ENCODE data around the gene GJC3.
A peak's percentile ranks its signal among the peaks of the same experiment; 100 is the strongest.
"Not testable (repeated sequence)": the region's sequence is repeated elsewhere in the genome, so short reads cannot be mapped to it uniquely, and the experiment has no call there.

Gene GJC3, protein sequence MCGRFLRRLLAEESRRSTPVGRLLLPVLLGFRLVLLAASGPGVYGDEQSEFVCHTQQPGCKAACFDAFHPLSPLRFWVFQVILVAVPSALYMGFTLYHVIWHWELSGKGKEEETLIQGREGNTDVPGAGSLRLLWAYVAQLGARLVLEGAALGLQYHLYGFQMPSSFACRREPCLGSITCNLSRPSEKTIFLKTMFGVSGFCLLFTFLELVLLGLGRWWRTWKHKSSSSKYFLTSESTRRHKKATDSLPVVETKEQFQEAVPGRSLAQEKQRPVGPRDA

GRCh38 chr7:99928994-99929729 is at the start of gene GJC3:
TSS of gene GJC3 (minus strand) at chr7:99929620. CDS start at chr7:99929620, 0 bp downstream.
- peak; percentile 57 for DNase-seq (ENCODE audit: low spot score)

- no peak for DNase-seq (ENCODE audit: low spot score)
Observed at GRCh38 chr7:99976626-99977025, 47.2 kb upstream of the GJC3 start.

DNA sequence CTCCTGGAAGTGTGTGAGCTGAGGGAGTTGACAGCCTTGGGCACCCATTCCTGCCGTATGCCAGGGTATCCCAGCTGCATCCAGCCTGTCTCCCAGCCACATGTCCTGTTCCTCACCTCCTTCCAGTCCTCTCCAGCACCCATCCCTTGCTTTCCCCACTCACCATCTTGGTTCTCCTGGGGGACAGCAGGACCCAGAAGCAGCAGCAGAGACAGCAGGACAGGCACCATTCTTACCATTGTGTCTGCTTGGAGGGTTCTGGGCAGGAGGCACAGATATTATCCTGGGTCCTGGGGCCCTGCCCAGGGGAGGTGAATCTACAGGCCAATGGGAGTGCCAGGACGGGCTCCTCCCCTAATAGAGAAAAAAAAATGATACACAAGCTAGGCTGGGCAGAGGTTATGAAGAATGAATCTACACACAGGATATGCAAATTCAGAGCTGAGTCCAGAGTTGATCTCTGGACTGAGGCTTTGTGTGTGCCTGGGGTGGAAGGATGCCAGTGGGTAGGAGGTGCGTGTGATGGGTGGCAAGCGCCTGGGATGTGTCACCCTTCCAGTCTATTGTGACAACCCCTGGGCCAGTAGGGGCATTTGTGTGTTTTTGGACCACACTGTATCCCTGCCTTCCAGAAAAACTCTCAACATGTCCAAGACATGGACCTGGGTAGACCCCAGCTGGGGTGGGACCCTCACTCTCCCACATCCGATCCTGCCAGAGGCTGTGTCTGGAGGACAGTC is 46.5 kb upstream of the GJC3 start, which contains the start of gene AZGP1:
Gene AZGP1, minus strand, starts transcription at position 250 of the 740 bp plus-strand sequence. Its CDS starts 11 bp downstream, at position 239.
- DNase-seq (ENCODE audit: low spot score), result no peak

- no peak for DNase-seq (ENCODE audit: low spot score)
Observed at GRCh38 chr7:99974681-99975080, 45.3 kb upstream of the GJC3 start.

DNA sequence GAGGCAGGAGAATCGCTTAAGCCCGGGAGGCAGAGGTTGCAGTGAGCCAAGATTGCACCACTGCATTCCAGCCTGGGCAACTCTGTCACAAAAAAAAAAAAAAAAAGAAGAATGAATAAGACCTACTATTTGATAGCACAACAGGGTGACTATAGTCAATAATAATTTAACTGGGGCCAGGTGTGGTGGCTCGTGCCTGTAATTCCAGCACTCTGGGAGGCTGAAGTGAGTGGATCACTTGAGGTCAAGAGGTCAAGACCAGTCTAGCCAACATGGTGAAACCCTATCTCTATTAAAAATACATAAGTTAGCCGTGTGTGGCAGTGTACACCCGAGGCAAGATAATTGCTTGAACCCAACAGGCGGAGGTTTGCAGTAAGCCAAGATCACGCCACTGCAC is 44.4 kb upstream of the GJC3 start:
- DNase-seq (ENCODE audit: low spot score), result not testable (repeated sequence)

GRCh38 chr7:99971242-99971641 is 41.8 kb upstream of the GJC3 start:
- no peak for DNase-seq (ENCODE audit: low spot score)

- DNase-seq (ENCODE audit: low spot score), result not testable (repeated sequence)
Observed at GRCh38 chr7:99969813-99970212, 40.4 kb upstream of the GJC3 start.

- DNase-seq (ENCODE audit: low spot score), result no peak
Observed at GRCh38 chr7:99969298-99969697, 39.9 kb upstream of the GJC3 start.

- DNase-seq (ENCODE audit: low spot score), result no peak
Observed at GRCh38 chr7:99958564-99959227, 29.3 kb upstream of the GJC3 start.

- no peak for DNase-seq (ENCODE audit: low spot score)
Observed at GRCh38 chr7:99955247-99955646, 25.8 kb upstream of the GJC3 start.

DNA sequence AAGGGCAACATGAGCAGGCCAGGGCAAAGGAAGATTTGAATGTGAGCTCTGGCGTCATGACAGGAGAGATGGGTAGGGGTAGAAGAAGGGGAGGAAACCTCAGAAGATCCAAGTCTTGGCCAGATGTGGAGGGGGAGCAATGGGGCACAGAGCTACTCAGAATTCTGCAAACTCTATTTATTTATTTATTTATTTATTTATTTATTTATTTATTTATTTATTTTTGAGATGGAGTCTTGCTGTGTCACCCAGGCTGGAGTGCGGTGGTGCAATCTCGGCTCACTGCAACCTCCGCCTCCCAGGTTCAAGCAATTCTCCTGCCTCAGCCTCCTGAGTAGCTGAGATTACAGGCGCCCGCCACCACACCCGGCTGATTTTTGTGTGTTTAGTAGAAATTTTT is 25.2 kb upstream of the GJC3 start:
- not testable (repeated sequence) for DNase-seq (ENCODE audit: low spot score)

- no peak for DNase-seq (ENCODE audit: low spot score)
Observed at GRCh38 chr7:99953649-99954048, 24.2 kb upstream of the GJC3 start.

DNA sequence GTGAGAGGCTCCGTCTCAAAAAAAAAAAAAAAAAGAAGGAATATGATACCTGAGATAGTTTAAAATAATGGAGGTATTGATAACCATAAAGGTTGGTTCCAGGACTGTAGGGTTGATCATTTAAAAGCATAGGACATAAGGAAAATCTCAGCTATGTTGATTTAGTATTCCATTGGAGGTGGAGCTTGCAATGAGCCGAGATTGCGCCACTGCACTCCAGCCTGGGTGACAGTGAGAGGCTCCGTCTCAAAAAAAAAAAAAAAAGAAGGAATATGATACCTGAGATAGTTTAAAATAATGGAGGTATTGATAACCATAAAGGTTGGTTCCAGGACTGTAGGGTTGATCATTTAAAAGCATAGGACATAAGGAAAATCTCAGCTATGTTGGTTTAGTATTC is 23.2 kb upstream of the GJC3 start:
- DNase-seq (ENCODE audit: low spot score), result not testable (repeated sequence)

GRCh38 chr7:99950819-99951218 is 21.4 kb upstream of the GJC3 start:
- not testable (repeated sequence) for DNase-seq (ENCODE audit: low spot score)

DNA sequence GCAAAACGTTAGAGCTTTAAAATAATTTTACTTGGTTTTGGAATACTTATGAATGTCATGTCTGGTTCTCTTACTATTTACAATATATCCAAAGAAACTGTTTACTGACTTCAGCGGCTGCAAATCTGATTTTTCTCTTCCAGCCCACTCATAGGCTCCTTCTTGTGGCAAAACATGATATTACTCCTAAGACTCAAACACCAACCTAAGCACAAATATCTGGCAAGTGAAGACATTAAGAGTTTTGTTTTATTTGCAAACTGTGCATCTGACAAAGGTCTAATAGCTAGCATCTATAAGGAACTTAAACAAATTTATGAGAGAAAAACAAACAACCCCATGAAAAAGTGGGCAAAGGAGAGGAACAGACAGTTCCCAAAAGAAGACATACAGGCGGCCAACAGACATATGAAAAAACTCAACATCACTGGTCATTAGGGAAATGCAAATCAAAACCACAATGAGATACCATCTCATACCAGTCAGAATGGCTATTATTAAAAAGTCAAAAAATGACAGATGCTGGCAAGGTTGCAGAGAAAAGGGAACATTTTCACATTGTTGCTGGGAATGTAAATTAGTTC is 20.3 kb upstream of the GJC3 start:
- DNase-seq (ENCODE audit: low spot score), result no peak

- DNase-seq (ENCODE audit: low spot score), result no peak
Observed at GRCh38 chr7:99947608-99948007, 18.2 kb upstream of the GJC3 start.

- no peak for DNase-seq (ENCODE audit: low spot score)
Observed at GRCh38 chr7:99944497-99945070, 15.2 kb upstream of the GJC3 start.

- DNase-seq (ENCODE audit: low spot score), result no peak
Observed at GRCh38 chr7:99943641-99944496, 14.4 kb upstream of the GJC3 start.

- DNase-seq (ENCODE audit: low spot score), result no peak
Observed at GRCh38 chr7:99938296-99938695, 8.9 kb upstream of the GJC3 start.

GRCh38 chr7:99935009-99935408 is 5.6 kb upstream of the GJC3 start:
- not testable (repeated sequence) for DNase-seq (ENCODE audit: low spot score)
